IMR-90 (cell line): ENCODE measurements around the gene ADPRS. TPM values are rescaled to one million over a fixed set of nuclear protein-coding genes. Genes with fewer than 3 reads are reported as not detected.

Source experiments
- ATAC-seq: fragments of 200-7000 bp; cut with Tn5 transposase; 2 replicates; pipeline ENCODE4 v1.9.1; 2020; ENCODE audit warnings: low read depth, mild to moderate bottlenecking, moderate library complexity
- BruUV-seq: library from RNA; stranded (reverse); fragments of 400-500 nt; replicated peaks from 2 replicates; lab custom pipeline; 2021; lab: Mats Ljungman, UMichigan
- CTCF ChIA-PET: fragments of 300-600 bp; formaldehyde crosslinking; extraction: SDS; loops from one replicate; lab custom pipeline; 2021; ENCODE audit warnings: antibody characterized with exemption; lab: Yijun Ruan, JAX
- POLR2A ChIA-PET: fragments of 300-600 bp; sonication (Branson Sonifier 250); formaldehyde crosslinking; loops from one replicate; lab custom pipeline; 2022; ENCODE audit warnings: antibody characterized with exemption; ENCODE audit not compliant: unreplicated experiment; lab: Charles Lee
- DNase-seq: peaks from one replicate; pipeline ENCODE4 v3.0.0; 2013
- H2AFZ ChIP-seq: replicated peaks from 2 replicates; pipeline ENCODE3; 2013; ENCODE audit warnings: low read length, mild to moderate bottlenecking; ENCODE audit not compliant: poor library complexity
- H2AK5ac ChIP-seq: 2 replicates; pipeline ENCODE4 v1.6.1; 2013; ENCODE audit warnings: low read depth, low read length, inconsistent platforms
- H2AK9ac ChIP-seq: replicated peaks from 2 replicates; pipeline ENCODE3; 2013; ENCODE audit warnings: mild to moderate bottlenecking, low read depth, low read length, moderate library complexity; ENCODE audit not compliant: poor library complexity
- H2BK120ac ChIP-seq: 2 replicates; pipeline ENCODE4 v1.6.1; 2013; ENCODE audit warnings: low read depth, low read length, inconsistent platforms
- H2BK15ac ChIP-seq: 3 replicates; pipeline ENCODE4 v1.6.1; 2013; ENCODE audit warnings: low read depth, low read length, inconsistent platforms
- H2BK20ac ChIP-seq: 2 replicates; pipeline ENCODE4 v1.6.1; 2013; ENCODE audit warnings: low read depth, mild to moderate bottlenecking, inconsistent platforms, low read length, moderate library complexity
- H2BK5ac ChIP-seq: 2 replicates; pipeline ENCODE4 v1.6.1; 2013; ENCODE audit warnings: mild to moderate bottlenecking, low read depth, low read length, inconsistent platforms; ENCODE audit not compliant: poor library complexity, severe bottlenecking
- H3K14ac ChIP-seq: replicated peaks from 2 replicates; pipeline ENCODE4 v1.6.1; 2013; ENCODE audit warnings: low read depth, low read length, inconsistent platforms
- H3K18ac ChIP-seq: 2 replicates; pipeline ENCODE4 v1.6.1; 2013; ENCODE audit warnings: low read depth, low read length, control low read depth
- H3K23ac ChIP-seq: 2 replicates; pipeline ENCODE4 v1.6.1; 2013; ENCODE audit warnings: low read depth, low read length, inconsistent platforms
- H3K27ac ChIP-seq: 2 replicates; pipeline ENCODE4 v1.5.1; 2013; ENCODE audit warnings: mild to moderate bottlenecking, control low read depth, low read length; ENCODE audit not compliant: insufficient read depth
- H3K27me3 ChIP-seq: 2 replicates; pipeline ENCODE4 v1.6.1; 2013; ENCODE audit warnings: low read length; ENCODE audit not compliant: control insufficient read depth, insufficient read depth
- H3K36me3 ChIP-seq: 2 replicates; pipeline ENCODE4 v1.6.1; 2013; ENCODE audit warnings: low read length, mixed read lengths; ENCODE audit not compliant: control insufficient read depth, insufficient read depth
- H3K4ac ChIP-seq: 2 replicates; pipeline ENCODE4 v1.6.1; 2013; ENCODE audit warnings: low read depth, low read length, inconsistent platforms
- H3K4me1 ChIP-seq: 2 replicates; pipeline ENCODE4 v1.6.1; 2013; ENCODE audit warnings: low read length, mixed read lengths; ENCODE audit not compliant: control insufficient read depth, insufficient read depth
- H3K4me2 ChIP-seq: 2 replicates; pipeline ENCODE4 v1.6.1; 2013; ENCODE audit warnings: low read depth, mild to moderate bottlenecking, control low read depth, low read length, moderate library complexity
- H3K4me3 ChIP-seq: 2 replicates; pipeline ENCODE4 v1.5.1; 2013; ENCODE audit warnings: low read depth, mild to moderate bottlenecking, control low read depth, low read length, moderate library complexity; ENCODE audit not compliant: insufficient read depth
- H3K56ac ChIP-seq: 2 replicates; pipeline ENCODE4 v1.6.1; 2013; ENCODE audit warnings: low read length, inconsistent platforms; ENCODE audit not compliant: insufficient read depth; ENCODE audit errors: extremely low read depth
- H3K79me1 ChIP-seq, 2 experiments: 2 replicates each; pipeline ENCODE4 v1.6.1; 2013; ENCODE audit warnings: low read length in 2 of 2, inconsistent platforms in 1 of 2, low read depth in 1 of 2
- H3K9ac ChIP-seq: 2 replicates; pipeline ENCODE4 v1.6.1; 2013; ENCODE audit warnings: low read depth, low read length, control low read depth
- H3K9me1 ChIP-seq: 2 replicates; pipeline ENCODE4 v1.6.1; 2013; ENCODE audit warnings: low read length, inconsistent platforms; ENCODE audit not compliant: insufficient read depth
- H3K9me3 ChIP-seq: 2 replicates; pipeline ENCODE4 v1.6.1; 2013; ENCODE audit warnings: low read length; ENCODE audit not compliant: control insufficient read depth, insufficient read depth
- H4K20me1 ChIP-seq: 2 replicates; pipeline ENCODE4 v1.6.1; 2013; ENCODE audit warnings: low read length, inconsistent platforms; ENCODE audit not compliant: insufficient read depth
- H4K5ac ChIP-seq: 2 replicates; pipeline ENCODE4 v1.6.1; 2013; ENCODE audit warnings: mild to moderate bottlenecking, low read depth, low read length, control low read depth
- H4K8ac ChIP-seq, 2 experiments: 2 replicates each; pipeline ENCODE4 v1.6.1; 2013; ENCODE audit warnings: low read depth in 2 of 2, low read length in 2 of 2, control low read depth in 1 of 2, inconsistent platforms in 1 of 2
- H4K91ac ChIP-seq: 2 replicates; pipeline ENCODE4 v1.6.1; 2013; ENCODE audit warnings: low read depth, low read length, inconsistent platforms; ENCODE audit not compliant: insufficient read depth
- BHLHE40 ChIP-seq: fragments of 150-350 bp; IDR thresholded peaks from 2 replicates; pipeline ENCODE4 v1.6.1; 2016; ENCODE audit warnings: mild to moderate bottlenecking, low read depth, low read length
- FOS ChIP-seq: fragments of 150-350 bp; IDR thresholded peaks from 2 replicates; pipeline ENCODE4 v1.6.1; 2016; ENCODE audit warnings: low read depth, low read length
- MAZ ChIP-seq: IDR thresholded peaks from 2 replicates; pipeline ENCODE4 v1.6.1; 2012; ENCODE audit warnings: low read depth, mild to moderate bottlenecking, low read length, improper control_type of control experiment, moderate library complexity, borderline replicate concordance
- NFE2L2 ChIP-seq: fragments of 150-350 bp; IDR thresholded peaks from 2 replicates; pipeline ENCODE4 v1.6.1; 2016; ENCODE audit warnings: low read depth, mild to moderate bottlenecking, low read length
- POLR2A ChIP-seq: IDR thresholded peaks from 2 replicates; pipeline ENCODE4 v1.6.1; 2012; ENCODE audit warnings: mild to moderate bottlenecking, low read depth, low read length
- SMC3 ChIP-seq: fragments of 150-350 bp; IDR thresholded peaks from 2 replicates; pipeline ENCODE4 v1.6.1; 2016; ENCODE audit warnings: low read depth, mild to moderate bottlenecking, antibody characterized with exemption, low read length, moderate library complexity
- USF2 ChIP-seq: fragments of 150-350 bp; IDR thresholded peaks from 2 replicates; pipeline ENCODE4 v1.6.1; 2017; ENCODE audit warnings: mild to moderate bottlenecking, antibody characterized with exemption, low read length, low read depth
- WGBS, 2 experiments: methylation state at CpG; one replicate each; pipeline versions ENCODE4 v1.1.5 to v1.1.7; 2013; ENCODE audit warnings: missing lambda C conversion rate in 2 of 2; ENCODE audit not compliant: insufficient read length in 1 of 2; ENCODE audit errors: extremely low coverage in 2 of 2; 5-methylcytosine and 5-hydroxymethylcytosine counted together
- dilution Hi-C: fragments of 300-500 bp; cut with HindIII; formaldehyde crosslinking; loops from one replicate; pipeline ENCODE4 v1.14.3; 2018; ENCODE audit warnings: low sequenced_read_pairs; ENCODE audit not compliant: unreplicated experiment
- in situ Hi-C: fragments of 300-500 bp; cut with MboI; formaldehyde crosslinking; loops from 3 replicates; pipeline ENCODE4 v1.14.3; 2019; ENCODE audit warnings: low sequenced_read_pairs, inconsistent platforms, mixed read lengths
- intact Hi-C: fragments of 100-400 bp; cut with micrococcal nuclease; formaldehyde crosslinking; loops from 2 replicates; pipeline ENCODE4 v1.10.0; 2022
- polyA plus RNA-seq, 3 experiments: library from polyadenylated mRNA; depleted of rRNA; stranded (reverse); fragments of >200 nt; gene quantifications; 2 replicates each; pipeline ENCODE4 v1.2.3, GENCODE V29; 2012; ENCODE audit warnings: low replicate concordance in 1 of 3
- total RNA-seq: library from RNA; depleted of rRNA; stranded (reverse); fragments of >200 nt; gene quantifications from 2 replicates; pipeline ENCODE4 v1.2.3, GENCODE V29; 2012
- TF ChIP-seq, protein P1 (sequence below): conservative IDR thresholded peaks from 2 replicates; pipeline ENCODE4 v1.5.1; 2012; ENCODE audit warnings: mild to moderate bottlenecking, low read depth, low read length, improper control_type of control experiment
- TF ChIP-seq, protein P2 (sequence below): fragments of 150-350 bp; IDR thresholded peaks from 2 replicates; pipeline ENCODE4 v1.6.1; 2016; ENCODE audit warnings: low read depth, mild to moderate bottlenecking, low read length, moderate library complexity, borderline replicate concordance

Gene ADPRS
- total and polyA plus RNA-seq, 2 of the 4 experiments (the other 2 are of a cell fraction) = 31.0 to 37.2 TPM

DNA sequence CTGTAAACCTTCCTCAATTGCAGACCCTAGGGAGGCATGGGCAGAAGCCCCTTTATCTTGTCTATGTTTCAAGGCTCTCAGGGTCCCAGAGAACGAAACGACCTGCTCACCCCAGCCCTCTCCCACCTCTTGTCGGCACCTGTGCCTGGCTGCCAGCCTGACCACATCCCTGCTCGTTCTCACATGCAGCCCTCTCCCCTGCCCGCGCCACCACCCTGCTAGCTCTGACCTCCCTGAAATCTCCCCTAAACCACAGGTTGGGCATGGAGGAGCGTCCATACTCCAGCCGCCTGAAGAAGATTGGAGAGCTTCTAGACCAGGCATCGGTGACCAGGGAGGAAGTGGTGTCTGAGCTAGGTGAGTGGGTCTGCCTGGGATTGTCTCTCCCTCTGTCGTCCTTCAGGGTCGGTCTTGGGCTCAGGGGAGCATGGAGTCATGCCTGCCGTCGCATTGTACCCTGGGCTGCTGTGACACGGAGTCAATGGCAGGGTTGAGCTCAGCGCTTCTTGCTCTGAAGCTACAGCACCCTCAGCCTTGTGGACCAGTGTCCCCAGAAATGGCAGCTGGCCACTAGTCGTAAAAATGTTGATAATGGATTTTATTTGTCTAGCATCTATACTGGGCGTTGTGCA lies 3.6 kb downstream of the ADPRS start:
- H3K4me1 ChIP-seq = peaks cover 2% of the 10 kb centered on the region; the same call in 1 of the 2 replicates
- no peak overlapping the region for H3K9ac ChIP-seq
- peaks cover 38 to 47% of the 10 kb centered on the region in 2 experiments for H3K79me1 ChIP-seq
- H4K91ac ChIP-seq = no peak overlapping the region
- H2AK9ac ChIP-seq = no peak overlapping the region
- no peak overlapping the region for H3K4me3 ChIP-seq
- no peak overlapping the region for H2BK120ac ChIP-seq
- in situ Hi-C loops (no loop called here), dilution Hi-C loops (no loop called here), intact Hi-C loops (no loop called here)
- H3K18ac ChIP-seq = no peak overlapping the region
- ATAC-seq (no peak), DNase-seq (no peak)
- no peak overlapping the region for H3K23ac ChIP-seq
- POLR2A ChIA-PET = no interaction called here
- 100% methylated on average over 3 of the region's 17 CpGs; no CpG with 5 or more reads in 1 of the 2 experiments for WGBS, 2 experiments
- H3K27ac ChIP-seq = no peak overlapping the region
- H3K4ac ChIP-seq = no peak overlapping the region
- H3K27me3 ChIP-seq = no peaks in the 10 kb centered on the region
- H2BK15ac ChIP-seq = no peak overlapping the region
- H2AK5ac ChIP-seq = no peak overlapping the region
- H3K14ac ChIP-seq = no peak overlapping the region
- no peak overlapping the region for H2BK20ac ChIP-seq
- no peak overlapping the region for H2AFZ ChIP-seq
- no peak overlapping the region for H4K5ac ChIP-seq
- peaks cover 7% of the 10 kb centered on the region; the same call in 1 of the 2 replicates for H4K20me1 ChIP-seq
- H3K9me1 ChIP-seq = peaks cover 5% of the 10 kb centered on the region; the same call in 1 of the 2 replicates
- BruUV-seq = no TSS peak
- no peaks in the 10 kb centered on the region for H3K9me3 ChIP-seq
- H3K36me3 ChIP-seq = peaks cover 35% of the 10 kb centered on the region
- TF ChIP-seq BHLHE40 (no peak), FOS (no peak), NFE2L2 (no peak), USF2 (no peak), MAZ (no peak), POLR2A (no peak), SMC3 (no peak)
- TF ChIP-seq, protein P1, sequence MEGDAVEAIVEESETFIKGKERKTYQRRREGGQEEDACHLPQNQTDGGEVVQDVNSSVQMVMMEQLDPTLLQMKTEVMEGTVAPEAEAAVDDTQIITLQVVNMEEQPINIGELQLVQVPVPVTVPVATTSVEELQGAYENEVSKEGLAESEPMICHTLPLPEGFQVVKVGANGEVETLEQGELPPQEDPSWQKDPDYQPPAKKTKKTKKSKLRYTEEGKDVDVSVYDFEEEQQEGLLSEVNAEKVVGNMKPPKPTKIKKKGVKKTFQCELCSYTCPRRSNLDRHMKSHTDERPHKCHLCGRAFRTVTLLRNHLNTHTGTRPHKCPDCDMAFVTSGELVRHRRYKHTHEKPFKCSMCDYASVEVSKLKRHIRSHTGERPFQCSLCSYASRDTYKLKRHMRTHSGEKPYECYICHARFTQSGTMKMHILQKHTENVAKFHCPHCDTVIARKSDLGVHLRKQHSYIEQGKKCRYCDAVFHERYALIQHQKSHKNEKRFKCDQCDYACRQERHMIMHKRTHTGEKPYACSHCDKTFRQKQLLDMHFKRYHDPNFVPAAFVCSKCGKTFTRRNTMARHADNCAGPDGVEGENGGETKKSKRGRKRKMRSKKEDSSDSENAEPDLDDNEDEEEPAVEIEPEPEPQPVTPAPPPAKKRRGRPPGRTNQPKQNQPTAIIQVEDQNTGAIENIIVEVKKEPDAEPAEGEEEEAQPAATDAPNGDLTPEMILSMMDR = no peak
- TF ChIP-seq, protein P2, sequence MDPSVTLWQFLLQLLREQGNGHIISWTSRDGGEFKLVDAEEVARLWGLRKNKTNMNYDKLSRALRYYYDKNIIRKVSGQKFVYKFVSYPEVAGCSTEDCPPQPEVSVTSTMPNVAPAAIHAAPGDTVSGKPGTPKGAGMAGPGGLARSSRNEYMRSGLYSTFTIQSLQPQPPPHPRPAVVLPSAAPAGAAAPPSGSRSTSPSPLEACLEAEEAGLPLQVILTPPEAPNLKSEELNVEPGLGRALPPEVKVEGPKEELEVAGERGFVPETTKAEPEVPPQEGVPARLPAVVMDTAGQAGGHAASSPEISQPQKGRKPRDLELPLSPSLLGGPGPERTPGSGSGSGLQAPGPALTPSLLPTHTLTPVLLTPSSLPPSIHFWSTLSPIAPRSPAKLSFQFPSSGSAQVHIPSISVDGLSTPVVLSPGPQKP = no peak
- no peak overlapping the region for H4K8ac ChIP-seq
- CTCF ChIA-PET = no interaction called here
- H2BK5ac ChIP-seq = no peak overlapping the region
- no peak overlapping the region for H3K56ac ChIP-seq
- H3K4me2 ChIP-seq = no peak overlapping the region
